H1 (cell line): ENCODE results near the gene GRIK4. TPM values are rescaled to one million over a fixed set of nuclear protein-coding genes. Genes with fewer than 3 reads are reported as not detected.

Experiments
- CTCF ChIP-seq, 3 experiments: IDR thresholded peaks; 1 replicate in 2 of 3; 2 replicates in 1 of 3; pipeline versions ENCODE4 v1.5.1 to v1.6.1; 2011; ENCODE audit warnings: low read length in 3 of 3, mild to moderate bottlenecking in 3 of 3, inconsistent platforms in 2 of 3, low read depth in 1 of 3, moderate library complexity in 1 of 3; ENCODE audit not compliant: insufficient read depth in 1 of 3; ENCODE audit errors: control extremely low read depth in 1 of 3
- TAF7 ChIP-seq: optimal IDR thresholded peaks from 2 replicates; pipeline ENCODE3; 2011; ENCODE audit warnings: low read depth, mild to moderate bottlenecking, inconsistent platforms, low read length, moderate library complexity, borderline replicate concordance
- polyA plus RNA-seq, 7 experiments: library from polyadenylated mRNA; depleted of rRNA in 3 of 7; stranded (reverse) in 5 of 7; unstranded in 2 of 7; fragments of >200 nt in 5 of 7; fragments of 200-250 nt in 2 of 7; gene quantifications; 1 replicate in 5 of 7; 2 replicates in 1 of 7; 4 replicates in 1 of 7; pipeline versions ENCODE4 v1.2.1 to v1.2.3, GENCODE V29; 2011 to 2013; ENCODE audit warnings: missing spikeins in 2 of 7, mixed read lengths in 2 of 7
- total RNA-seq: library from RNA; stranded (reverse); fragmentation: NEBNext Ultra II Directional; extraction: Animal tissue kit (Norgen Biotek cat#: 25700); gene quantifications from 2 replicates; pipeline ENCODE4 v1.2.1, GENCODE V29; 2021

Gene GRIK4
- total and polyA plus RNA-seq, 2 of the 8 experiments (the other 6 are each of a cell fraction or from before 2014, with no cell fraction given), result 1.2 to 2.9 TPM

DNA sequence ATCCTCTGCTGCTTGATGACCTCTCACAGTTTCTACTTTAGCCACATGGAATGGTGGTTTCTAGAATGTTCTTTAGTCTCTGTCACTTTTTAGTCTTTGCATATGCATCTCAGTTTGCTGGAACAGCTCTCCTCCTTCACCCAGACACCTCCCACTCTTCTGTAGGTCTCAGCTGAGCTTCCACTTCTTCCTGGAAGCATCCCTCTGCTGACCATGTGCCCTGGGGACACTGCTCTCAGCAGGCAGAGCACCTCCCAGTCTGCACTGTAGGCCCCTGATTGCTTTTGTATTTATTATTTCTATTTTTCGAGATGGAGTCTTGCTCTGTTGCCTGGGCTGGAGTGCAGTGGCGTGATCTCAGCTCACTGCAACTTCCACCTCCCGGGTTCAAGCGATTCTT lies 84.0 kb downstream of the GRIK4 start (continued):
- TF ChIP-seq CTCF (IDR thresholded peaks at IDR 0.05; ENCODE audit: control extremely low read depth in 1 of 3, insufficient read depth in 1 of 3, low read depth in 1 of 3, low read length in 3 of 3) (no peak), TAF7 (no peak)
